ENCODE measurements around the gene CDSN. TPM values are rescaled to one million over a fixed set of nuclear protein-coding genes. Genes with fewer than 3 reads are reported as not detected.

Gene CDSN
- total RNA-seq, 4 donors from 2014 or later = 0.34 TPM; not detected in 3

GRCh38 chr6:31128093-31128676 is 7.9 kb upstream of the CDSN start:
- no peak overlapping the region for H3K27ac ChIP-seq
- 6 to 7% methylated on average over 8 of the region's 8 CpGs for WGBS, 2 donors
- H3K36me3 ChIP-seq = no peaks in the 10 kb centered on the region
- peaks cover 4 to 31% of the 10 kb centered on the region in 2 donors for H3K4me1 ChIP-seq
- intact Hi-C loops (cut with DNase I) = no loop called here
- no peaks in the 10 kb centered on the region for H3K27me3 ChIP-seq
- DNase-seq = peak; percentile 72 to 79
- no peaks in the 10 kb centered on the region for H3K9me3 ChIP-seq
- H3K4me3 ChIP-seq (replicated peaks in 1 of 3) = no peak overlapping the region
- no peak for TF ChIP-seq POLR2A (IDR thresholded peaks at IDR 0.05)
- TF ChIP-seq CTCF (IDR thresholded peaks at IDR 0.05) = peak; percentile 64 to 94 (median 72)

GRCh38 chr6:31126396-31127175 is 6.3 kb upstream of the CDSN start:
- Histone ChIP-seq H3K4me3 (replicated peaks in 1 of 3) (no peak overlapping the region), H3K9me3 (no peaks in the 10 kb centered on the region), H3K4me1 (peaks cover 11 to 43% of the 10 kb centered on the region in 2 donors), H3K36me3 (no peaks in the 10 kb centered on the region), H3K27me3 (no peaks in the 10 kb centered on the region), H3K27ac (peak overlapping the region in 2 of 3 donors; percentile 36 to 63)
- no peak for DNase-seq
- intact Hi-C loops (cut with DNase I) = no loop called here
- 72 to 78% methylated on average over 16 of the region's 16 CpGs for WGBS, 2 donors
- TF ChIP-seq POLR2A (IDR thresholded peaks at IDR 0.05) (no peak), CTCF (IDR thresholded peaks at IDR 0.05) (no peak)

- Histone ChIP-seq H3K4me1 (peaks cover 11 to 43% of the 10 kb centered on the region in 2 donors), H3K27me3 (no peaks in the 10 kb centered on the region), H3K27ac (peak overlapping the region in 2 of 3 donors; percentile 36 to 63), H3K4me3 (replicated peaks in 1 of 3) (no peak overlapping the region), H3K36me3 (no peaks in the 10 kb centered on the region), H3K9me3 (no peaks in the 10 kb centered on the region)
- TF ChIP-seq CTCF (IDR thresholded peaks at IDR 0.05) = no peak
- no peak for TF ChIP-seq POLR2A (IDR thresholded peaks at IDR 0.05)
- 50 to 58% methylated on average over 12 of the region's 12 CpGs for WGBS, 2 donors
- intact Hi-C loops (cut with DNase I) = no loop called here
- DNase-seq = peak; percentile 56 to 80
Measured at GRCh38 chr6:31125586-31126363, 5.5 kb upstream of the CDSN start.

GRCh38 chr6:31125162-31125561 is 4.9 kb upstream of the CDSN start:
- no peak for TF ChIP-seq POLR2A (IDR thresholded peaks at IDR 0.05)
- no peak for TF ChIP-seq CTCF (IDR thresholded peaks at IDR 0.05)
- Histone ChIP-seq H3K27ac (peak overlapping the region; percentile 33 to 63 (median 52)), H3K9me3 (no peaks in the 10 kb centered on the region), H3K4me3 (replicated peaks in 1 of 3) (no peak overlapping the region), H3K27me3 (no peaks in the 10 kb centered on the region), H3K4me1 (peaks cover 11 to 46% of the 10 kb centered on the region in 2 donors), H3K36me3 (no peaks in the 10 kb centered on the region)
- 33 to 43% methylated on average over 8 of the region's 8 CpGs for WGBS, 2 donors
- intact Hi-C loops (cut with DNase I) = no loop called here
- DNase-seq = peak; percentile 82 to 91

All from thyroid gland (tissue), 4 donors.